B cell (primary cell): Measurements from ENCODE around the gene IKZF1. TPM values are rescaled to one million over a fixed set of nuclear protein-coding genes. Genes with fewer than 3 reads are reported as not detected.

Source experiments
- ATAC-seq: fragments of 200-7000 bp; cut with Tn5 transposase; one replicate; pipeline ENCODE4 v1.10.0; 2021; ENCODE audit warnings: low read depth, mild to moderate bottlenecking, moderate number of reproducible peaks, moderate library complexity
- CTCF ChIA-PET: fragments of 350-600 bp; sonication (Branson Sonifier 250); formaldehyde crosslinking; loops from one replicate; lab custom pipeline; 2021; ENCODE audit warnings: antibody characterized with exemption, inconsistent platforms; lab: Charles Lee
- POLR2A ChIA-PET: fragments of 350-600 bp; sonication (Branson Sonifier 250); formaldehyde crosslinking; loops from one replicate; lab custom pipeline; 2021; ENCODE audit warnings: antibody characterized with exemption; lab: Charles Lee
- DNase-seq: peaks from one replicate; pipeline ENCODE4 v3.0.0; 2013
- H2AFZ ChIP-seq: 2 replicates; pipeline ENCODE4 v1.6.1; 2012; ENCODE audit warnings: mild to moderate bottlenecking, low read depth, low read length; ENCODE audit not compliant: insufficient read depth, poor library complexity, severe bottlenecking
- H3K27ac ChIP-seq, 2 donors: 1 replicate in 1 of 2; 2 replicates in 1 of 2; pipeline ENCODE4 v1.5.1; 2012 to 2013; ENCODE audit warnings: low read length in 2 of 2, mild to moderate bottlenecking in 2 of 2, moderate library complexity in 1 of 2
- H3K27me3 ChIP-seq, 4 experiments: fragments of 200-600 bp in 1 of 4; sonication (generic) in 1 of 4; replicated peaks in 1 of 4; 1 replicate in 2 of 4; 2 replicates in 2 of 4; pipeline versions ENCODE4 v1.6.1 to v1.7.0; 2013 to 2016; ENCODE audit warnings: low read length in 3 of 4, mild to moderate bottlenecking in 2 of 4, mixed read lengths in 1 of 4, moderate library complexity in 1 of 4; ENCODE audit not compliant: insufficient read depth in 4 of 4, control insufficient read depth in 3 of 4; ENCODE audit errors: control extremely low read depth in 1 of 4
- H3K36me3 ChIP-seq, 2 experiments: replicated peaks in 1 of 2; 1 replicate in 1 of 2; 2 replicates in 1 of 2; pipeline versions ENCODE4 v1.6.1 to v1.7.1; 2013; ENCODE audit warnings: low read length in 1 of 2; ENCODE audit not compliant: insufficient read depth in 2 of 2, control insufficient read depth in 1 of 2; ENCODE audit errors: control extremely low read depth in 1 of 2, extremely low read depth in 1 of 2
- H3K4me1 ChIP-seq, 2 donors: fragments of 200-600 bp in 1 of 2; sonication (generic) in 1 of 2; 1 replicate in 1 of 2; 2 replicates in 1 of 2; pipeline versions ENCODE4 v1.5.1 to v1.6.1; 2013 to 2017; ENCODE audit warnings: low read length in 2 of 2; ENCODE audit not compliant: control insufficient read depth in 2 of 2, insufficient read depth in 2 of 2
- H3K4me2 ChIP-seq: replicated peaks from 2 replicates; pipeline ENCODE3; 2012; ENCODE audit warnings: mild to moderate bottlenecking, low read depth, low read length; ENCODE audit not compliant: poor library complexity, severe bottlenecking
- H3K4me3 ChIP-seq, 5 experiments: fragments of 200-600 bp in 1 of 5; sonication (generic) in 1 of 5; 1 replicate in 3 of 5; 2 replicates in 2 of 5; pipeline versions ENCODE4 v1.5.1 to v1.7.0; 2011 to 2016; ENCODE audit warnings: low read length in 4 of 5, mild to moderate bottlenecking in 4 of 5, low read depth in 2 of 5, control low read depth in 1 of 5, moderate library complexity in 1 of 5; ENCODE audit not compliant: insufficient read depth in 1 of 5; ENCODE audit errors: control extremely low read depth in 1 of 5, extremely low read depth in 1 of 5
- H3K79me2 ChIP-seq: fragments of 200-600 bp; sonication (generic); one replicate; pipeline ENCODE4 v1.6.0; 2016; ENCODE audit warnings: low read length; ENCODE audit not compliant: control insufficient read depth, insufficient read depth
- H3K9ac ChIP-seq: fragments of 200-600 bp; sonication (generic); 2 replicates; pipeline ENCODE4 v1.6.1; 2017; ENCODE audit warnings: mild to moderate bottlenecking, low read length, moderate library complexity
- H3K9me3 ChIP-seq, 3 donors: one replicate each; pipeline versions ENCODE4 v1.6.1 to v1.7.1; 2013; ENCODE audit warnings: low read length in 2 of 3; ENCODE audit not compliant: control insufficient read depth in 2 of 3, insufficient read depth in 1 of 3; ENCODE audit errors: control extremely low read depth in 1 of 3
- H4K20me1 ChIP-seq: 2 replicates; pipeline ENCODE4 v1.6.0; 2012; ENCODE audit warnings: mild to moderate bottlenecking, low read length; ENCODE audit not compliant: insufficient read depth, control insufficient read depth, poor library complexity, severe bottlenecking
- H3K27ac Mint-ChIP-seq: one replicate; pipeline ENCODE4 v1.8.0; 2021; ENCODE audit warnings: mixed read lengths
- H3K27me3 Mint-ChIP-seq: one replicate; pipeline ENCODE4 v1.8.0; 2021; ENCODE audit warnings: mixed read lengths
- H3K4me1 Mint-ChIP-seq: one replicate; pipeline ENCODE4 v1.8.0; 2021; ENCODE audit warnings: mixed read lengths
- H3K4me3 Mint-ChIP-seq: one replicate; pipeline ENCODE4 v1.8.0; 2021; ENCODE audit warnings: mixed read lengths
- H3K9me3 Mint-ChIP-seq: one replicate; pipeline ENCODE4 v1.8.0; 2022; ENCODE audit warnings: mixed read lengths; ENCODE audit not compliant: insufficient read depth
- EZH2 ChIP-seq: IDR thresholded peaks from 2 replicates; pipeline ENCODE4 v1.6.1; 2012; ENCODE audit warnings: borderline replicate concordance, low read depth, mild to moderate bottlenecking, moderate library complexity, low read length; ENCODE audit not compliant: insufficient read depth, poor library complexity, severe bottlenecking
- WGBS: methylation state at CpG from one replicate; pipeline ENCODE4 v1.1.5; 2013; ENCODE audit warnings: missing lambda C conversion rate; ENCODE audit not compliant: insufficient coverage; 5-methylcytosine and 5-hydroxymethylcytosine counted together
- intact Hi-C: fragments of 100-400 bp; cut with micrococcal nuclease; formaldehyde crosslinking; loops from one replicate; pipeline ENCODE4 v1.10.0; 2022
- polyA plus RNA-seq: library from polyadenylated mRNA; depleted of rRNA; stranded (reverse); fragments of >200 nt; gene quantifications from 2 replicates; pipeline ENCODE4 v1.2.3, GENCODE V29; 2012
- total RNA-seq, 2 donors: library from RNA; stranded (reverse); fragments of 120-200 nt in 1 of 2; gene quantifications; 1 replicate in 1 of 2; 2 replicates in 1 of 2; pipeline versions ENCODE4 v1.2.3 to v1.2.4, GENCODE V29; 2013 to 2022
- TF ChIP-seq, protein P1 (sequence below): fragments of 200-600 bp; IDR thresholded peaks from one replicate; pipeline ENCODE4 v1.8.0; 2022; ENCODE audit warnings: antibody characterized with exemption, mild to moderate bottlenecking

Gene IKZF1
- total and polyA plus RNA-seq, 2 donors (not counting 1 experiment from before 2014, with no cell fraction given): 199 to 254 TPM

- Histone ChIP-seq H3K9ac (peak overlapping the region; percentile 92), H3K27ac (peak overlapping the region; percentile 71 to 83), H3K79me2 (peaks cover 73% of the 10 kb centered on the region), H3K9me3 (no peaks in the 10 kb centered on the region), H3K27me3 (no peaks in the 10 kb centered on the region), H3K4me1 (peaks cover 35 to 43% of the 10 kb centered on the region in 2 donors), H3K4me2 (peak overlapping the region; percentile 82), H3K36me3 (peaks cover 0 to 5% of the 10 kb centered on the region in 2 experiments), H2AFZ (peak overlapping the region; percentile 46), H4K20me1 (no peaks in the 10 kb centered on the region), H3K4me3 (peak overlapping the region; percentile 74 to 99 (median 87))
- Mint-ChIP-seq H3K4me3 (peak overlapping the region; percentile 91), H3K27me3 (no peaks in the 10 kb centered on the region), H3K27ac (peak overlapping the region; percentile 94), H3K4me1 (peaks cover 42% of the 10 kb centered on the region), H3K9me3 (no peaks in the 10 kb centered on the region)
- CTCF ChIA-PET: interaction anchor here (0.8 to 10.4 kb wide), 34 partner anchors 9 to 164 kb away, joined by 3 to 111 read pairs (median 5); no protein-coding TSS in a partner anchor
- intact Hi-C loops: loop anchor here (1.0 to 5.0 kb wide), 7 partner anchors 11 to 159 kb away; no protein-coding TSS in a partner anchor
- WGBS: 0% methylated on average over 4 of the region's 10 CpGs
- ATAC-seq: no peak
- DNase-seq: no peak
- TF ChIP-seq, protein P1, sequence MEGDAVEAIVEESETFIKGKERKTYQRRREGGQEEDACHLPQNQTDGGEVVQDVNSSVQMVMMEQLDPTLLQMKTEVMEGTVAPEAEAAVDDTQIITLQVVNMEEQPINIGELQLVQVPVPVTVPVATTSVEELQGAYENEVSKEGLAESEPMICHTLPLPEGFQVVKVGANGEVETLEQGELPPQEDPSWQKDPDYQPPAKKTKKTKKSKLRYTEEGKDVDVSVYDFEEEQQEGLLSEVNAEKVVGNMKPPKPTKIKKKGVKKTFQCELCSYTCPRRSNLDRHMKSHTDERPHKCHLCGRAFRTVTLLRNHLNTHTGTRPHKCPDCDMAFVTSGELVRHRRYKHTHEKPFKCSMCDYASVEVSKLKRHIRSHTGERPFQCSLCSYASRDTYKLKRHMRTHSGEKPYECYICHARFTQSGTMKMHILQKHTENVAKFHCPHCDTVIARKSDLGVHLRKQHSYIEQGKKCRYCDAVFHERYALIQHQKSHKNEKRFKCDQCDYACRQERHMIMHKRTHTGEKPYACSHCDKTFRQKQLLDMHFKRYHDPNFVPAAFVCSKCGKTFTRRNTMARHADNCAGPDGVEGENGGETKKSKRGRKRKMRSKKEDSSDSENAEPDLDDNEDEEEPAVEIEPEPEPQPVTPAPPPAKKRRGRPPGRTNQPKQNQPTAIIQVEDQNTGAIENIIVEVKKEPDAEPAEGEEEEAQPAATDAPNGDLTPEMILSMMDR: no peak
- TF ChIP-seq EZH2: no peak
- POLR2A ChIA-PET: interaction anchor here (1.0 to 3.5 kb wide), 10 partner anchors 8 to 158 kb away, joined by 3 to 12 read pairs (median 4); no protein-coding TSS in a partner anchor
Observed at GRCh38 chr7:50306494-50307367, 2.2 kb downstream of the IKZF1 start.
